ENCODE data around the gene AHNAK2.
"Not testable (repeated sequence)": the region's sequence is repeated elsewhere in the genome, so short reads cannot be mapped to it uniquely, and the experiment has no call there.

AHNAK2 gene

GRCh38 chr14:104977681-104978653 is at the start of gene AHNAK2:
Gene AHNAK2, minus strand, starts transcription at chr14:104978374. Its CDS starts 137 bp downstream, at chr14:104978237.
- peak; percentile 32 for DNase-seq

DNA sequence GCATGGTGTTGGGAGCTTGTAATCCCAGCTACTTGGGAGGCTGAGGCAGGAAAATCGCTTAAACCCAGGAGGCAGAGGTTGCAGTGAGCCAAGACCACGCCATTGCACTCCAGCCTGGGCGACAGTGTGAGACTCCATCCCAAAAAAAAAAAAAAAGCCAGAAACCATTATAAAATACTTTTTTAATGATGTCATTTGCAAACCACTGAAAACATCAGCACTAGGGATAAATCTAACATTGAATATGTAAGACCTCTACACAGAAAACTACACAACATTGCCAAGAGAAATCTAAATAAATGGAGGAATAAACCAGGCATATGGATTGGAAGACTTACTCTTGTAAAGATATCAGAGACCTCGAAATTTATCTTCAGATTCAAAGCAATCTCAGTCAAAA is 49.5 kb upstream of the AHNAK2 start:
- DNase-seq, result not testable (repeated sequence)

DNA sequence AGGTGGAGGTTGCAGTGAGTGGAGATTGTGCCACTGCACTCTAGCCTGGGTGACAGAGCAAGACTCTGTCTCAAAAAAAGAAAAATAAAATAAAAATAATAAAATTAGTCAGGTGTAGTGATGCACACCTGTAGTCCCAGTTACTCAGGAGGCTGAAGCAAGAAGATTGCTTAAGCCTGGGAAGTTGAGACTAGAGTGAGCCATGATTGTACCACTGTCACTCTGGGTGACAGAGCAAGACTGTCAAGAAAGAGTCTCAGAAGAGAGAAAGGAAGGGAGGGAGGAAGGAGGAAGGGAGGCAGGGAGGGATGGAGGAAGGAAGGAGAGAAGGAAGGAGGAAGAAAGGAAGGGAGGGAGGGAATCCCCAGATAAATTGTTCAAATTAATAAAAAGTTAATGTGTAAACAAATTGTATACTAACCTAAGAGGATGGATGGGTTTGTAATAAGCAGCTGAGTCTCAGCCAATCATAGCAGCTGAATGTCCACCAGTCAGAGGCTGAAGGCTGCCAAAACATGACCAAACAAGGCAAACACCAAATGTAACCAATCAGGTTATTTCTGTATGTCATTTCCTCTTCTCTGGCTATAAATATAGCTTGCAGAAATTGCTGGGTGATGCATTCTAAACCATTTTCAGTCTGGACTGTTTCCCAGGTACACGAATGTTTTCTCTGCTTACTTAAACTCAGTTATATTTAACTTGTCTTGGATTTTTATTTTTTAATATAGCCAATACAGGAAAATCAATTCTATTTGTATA is 48.8 kb upstream of the AHNAK2 start:
- DNase-seq, result no peak

- no peak for DNase-seq
These were observed 48.0 kb upstream of the AHNAK2 start for GRCh38 chr14:105026033-105026785.

GRCh38 chr14:105025429-105025828 is 47.3 kb upstream of the AHNAK2 start:
- no peak for DNase-seq

GRCh38 chr14:105023791-105024480 is 45.8 kb upstream of the AHNAK2 start:
- no peak for DNase-seq

GRCh38 chr14:105023144-105023543 is 45.0 kb upstream of the AHNAK2 start:
- no peak for DNase-seq

- no peak for DNase-seq
These were observed 44.1 kb upstream of the AHNAK2 start for GRCh38 chr14:105022276-105022670.

DNA sequence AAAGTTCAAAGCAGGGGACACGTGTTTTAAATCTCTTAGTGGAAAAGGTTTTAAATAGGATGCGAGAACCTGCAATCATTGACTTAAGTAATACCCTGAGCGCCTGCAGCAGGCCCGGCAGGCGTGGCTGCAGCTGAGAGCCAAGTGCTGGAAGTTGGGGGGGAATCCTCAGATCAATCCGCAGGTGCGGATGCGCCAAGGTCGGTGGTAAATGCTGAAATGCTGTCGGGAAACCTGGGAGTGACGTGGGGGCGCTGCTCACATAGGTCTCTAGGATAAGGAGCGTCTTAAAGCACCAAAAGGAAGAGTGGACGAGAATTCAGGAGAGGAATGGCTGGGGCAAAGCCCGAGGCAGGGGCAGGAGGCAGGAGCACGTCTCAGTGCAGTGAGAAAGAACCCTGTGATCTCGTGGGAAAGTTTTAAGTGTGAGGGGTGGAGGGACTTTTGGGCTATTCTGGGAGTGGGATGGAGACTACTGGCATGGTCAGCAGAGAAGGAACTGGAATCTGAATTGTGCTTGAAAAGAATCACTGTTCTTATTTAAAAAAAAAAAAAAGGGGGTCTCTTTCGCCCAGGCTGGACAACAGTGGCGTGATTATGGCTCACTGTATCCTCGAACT is 43.6 kb upstream of the AHNAK2 start:
- peak; percentile 33 for DNase-seq

DNA sequence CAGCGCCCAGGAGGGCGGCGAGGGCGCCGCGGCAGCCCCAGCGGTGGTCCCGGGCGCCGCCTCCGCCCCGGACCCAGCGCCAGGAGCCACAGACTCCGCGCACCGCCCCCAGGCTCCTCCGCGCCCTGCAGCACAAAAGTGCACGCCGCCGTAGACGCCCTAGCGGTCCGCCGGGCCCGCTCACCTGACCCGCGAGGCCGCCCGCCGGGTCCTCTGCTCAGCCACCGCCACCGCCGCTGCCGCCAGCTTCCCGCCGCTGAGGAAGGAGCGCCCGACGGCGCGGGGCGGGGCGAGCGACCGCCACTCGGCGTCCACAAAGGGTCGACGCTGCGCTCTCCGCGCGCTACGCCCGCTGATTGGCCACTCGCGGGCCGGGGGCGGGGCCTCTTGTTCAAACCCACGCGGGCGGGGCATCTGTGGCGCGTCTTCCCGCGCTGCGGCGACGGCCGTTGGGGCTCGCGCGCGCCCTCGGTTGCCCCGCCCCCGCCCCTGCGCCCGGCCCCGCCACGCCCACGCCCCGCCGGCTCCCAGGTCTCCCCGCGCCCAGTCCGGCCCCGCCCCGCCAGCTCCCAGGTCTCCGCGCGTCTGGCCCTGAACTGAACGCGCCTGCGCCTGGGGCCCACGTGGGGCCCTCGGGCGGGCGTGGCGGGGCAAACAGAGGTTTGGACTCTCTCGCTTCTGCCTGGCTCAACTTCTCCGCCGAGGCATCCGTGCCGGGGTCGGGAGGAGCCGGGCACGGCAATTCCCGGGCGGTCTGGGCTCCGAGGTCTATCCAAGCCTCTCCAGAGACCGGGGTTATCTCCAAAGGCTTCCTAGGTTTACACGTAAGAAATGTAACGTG is 42.9 kb upstream of the AHNAK2 start, which contains the start of gene CDCA4:
Gene CDCA4 (minus strand): TSS at position 269 of the 841 bp plus-strand sequence. CDS start 9,154 bp downstream, outside the sequence.
- peak; percentile 98 for DNase-seq

GRCh38 chr14:105019861-105020814 is 42.0 kb upstream of the AHNAK2 start:
- DNase-seq, result peak; percentile 54

DNA sequence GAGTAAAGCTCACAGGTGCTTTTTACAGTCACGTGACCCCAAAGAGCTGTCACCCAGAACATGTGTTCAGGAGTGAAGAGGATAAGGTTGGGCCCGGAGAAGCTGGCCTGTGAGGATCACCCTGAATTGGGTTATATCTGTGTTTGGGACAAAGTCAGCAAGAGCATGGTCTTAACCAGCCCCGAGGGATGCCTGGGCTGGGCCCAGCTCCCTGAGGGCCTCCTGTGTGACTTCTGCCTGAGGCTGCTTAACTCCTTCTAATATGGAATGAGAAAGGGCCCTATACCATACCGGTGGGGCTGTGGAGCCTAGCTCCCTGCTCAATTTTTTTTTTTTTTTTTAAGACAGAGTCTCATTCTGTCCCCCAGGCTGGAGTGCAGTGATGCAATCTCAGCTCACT is 40.2 kb upstream of the AHNAK2 start:
- DNase-seq, result no peak

GRCh38 chr14:105015905-105016304 is 37.7 kb upstream of the AHNAK2 start:
- no peak for DNase-seq

DNA sequence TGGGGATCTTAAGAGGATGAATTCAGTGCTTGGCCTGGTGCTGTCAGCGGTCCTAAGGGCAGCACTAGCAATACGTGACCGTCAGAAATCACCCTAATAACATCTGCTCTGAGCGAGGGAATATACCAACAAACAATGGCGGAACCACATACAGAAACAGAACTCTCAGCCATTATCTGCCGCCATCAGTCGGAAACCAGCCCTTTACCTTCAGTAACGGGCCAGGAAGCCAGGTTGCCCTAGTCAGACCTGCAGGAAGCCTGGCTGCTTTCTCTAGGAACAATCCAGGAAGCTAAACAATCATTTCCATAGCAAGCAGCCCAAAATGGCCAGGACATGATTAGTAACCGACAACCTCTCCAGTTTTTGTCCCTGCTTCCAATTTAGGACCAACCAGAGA is 37.1 kb upstream of the AHNAK2 start:
- no peak for DNase-seq

DNA sequence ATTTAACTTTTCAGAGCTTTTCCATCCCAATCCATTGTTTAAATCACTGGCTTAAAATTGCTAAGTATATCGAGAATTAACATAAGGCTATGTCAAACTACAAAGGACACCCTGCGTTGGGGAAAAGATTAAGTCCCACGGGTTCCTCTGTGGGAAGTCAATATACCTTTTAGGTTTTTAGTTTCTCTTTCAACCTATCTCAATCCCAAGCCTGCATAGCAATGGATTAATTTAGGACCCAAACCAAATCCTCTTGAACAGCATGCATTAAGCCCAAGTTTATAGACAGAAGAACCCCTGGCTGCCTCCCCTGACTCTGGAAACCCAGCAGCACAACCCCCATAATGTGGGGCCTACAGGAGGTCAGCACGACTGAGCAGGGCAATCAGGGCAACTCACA is 36.5 kb upstream of the AHNAK2 start:
- no peak for DNase-seq

GRCh38 chr14:105014032-105014431 is 35.9 kb upstream of the AHNAK2 start:
- DNase-seq, result no peak

GRCh38 chr14:105013150-105013785 is 35.1 kb upstream of the AHNAK2 start:
- DNase-seq, result no peak

DNA sequence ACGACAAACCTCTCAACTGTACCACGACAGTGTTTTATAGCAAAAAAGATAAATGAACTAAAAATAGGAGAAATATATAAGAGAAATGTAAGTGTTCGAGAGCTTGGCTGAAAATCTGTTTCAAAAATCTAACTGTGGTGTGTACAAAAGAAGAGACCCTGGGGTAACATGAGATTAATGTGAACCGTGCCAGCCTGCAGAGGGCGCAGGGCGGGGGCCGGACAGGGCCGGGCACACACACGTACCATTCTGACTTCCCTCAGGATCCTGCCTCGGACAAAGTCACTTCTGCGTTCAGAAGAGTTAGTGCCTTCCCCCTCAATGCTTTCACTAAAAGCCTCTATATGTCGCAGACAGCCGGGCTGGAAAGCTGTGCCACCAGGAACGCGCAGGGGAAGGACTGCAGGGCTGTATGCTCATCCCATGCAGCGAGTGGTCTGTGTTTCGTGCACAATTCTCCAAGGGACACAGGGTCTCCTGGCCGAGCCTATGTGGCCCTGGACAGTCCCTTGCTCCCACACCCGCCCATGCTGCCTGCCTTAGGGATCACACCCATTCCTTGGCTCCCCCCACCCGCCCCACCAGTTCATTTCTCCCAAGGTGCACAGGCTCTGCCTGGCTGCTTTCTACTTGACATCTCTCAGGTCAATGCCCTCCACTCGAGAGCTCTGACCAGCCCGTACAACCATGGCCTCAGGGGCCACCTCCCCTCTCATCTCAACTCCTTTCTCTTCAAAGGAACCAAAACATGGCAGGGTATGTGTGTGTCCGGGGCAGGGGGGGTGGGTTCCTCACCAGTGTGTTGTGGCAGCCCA is 34.2 kb upstream of the AHNAK2 start:
- no peak for DNase-seq
